Measurements from ENCODE around the gene PANK1. TPM values are rescaled to one million over a fixed set of nuclear protein-coding genes. Genes with fewer than 3 reads are reported as not detected.

Gene PANK1
- polyA plus RNA-seq, 1 donor = 48.2 TPM

DNA sequence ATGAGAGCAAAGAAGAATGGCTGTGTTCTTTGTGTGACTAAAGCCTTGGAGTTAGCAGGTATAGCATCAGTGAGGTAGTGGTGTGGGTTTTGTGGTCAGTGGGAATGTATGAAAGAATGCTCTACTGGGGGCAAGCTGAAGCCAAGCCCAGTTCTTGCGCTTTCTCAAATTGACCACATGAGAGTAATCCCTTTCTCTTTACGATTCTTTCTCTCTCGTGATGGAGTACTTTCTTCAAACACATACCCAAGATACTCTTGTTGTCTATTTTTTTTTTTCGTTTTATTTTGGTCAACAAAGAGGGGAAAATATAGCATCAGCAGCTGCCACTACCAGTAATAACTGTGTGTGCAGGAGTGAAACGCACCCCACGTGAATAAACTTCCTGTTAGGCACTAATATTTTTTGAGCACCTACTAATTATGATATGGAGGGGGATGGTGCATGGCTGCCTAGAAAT is 8.4 kb upstream of the PANK1 start:
- no peak for DNase-seq

DNA sequence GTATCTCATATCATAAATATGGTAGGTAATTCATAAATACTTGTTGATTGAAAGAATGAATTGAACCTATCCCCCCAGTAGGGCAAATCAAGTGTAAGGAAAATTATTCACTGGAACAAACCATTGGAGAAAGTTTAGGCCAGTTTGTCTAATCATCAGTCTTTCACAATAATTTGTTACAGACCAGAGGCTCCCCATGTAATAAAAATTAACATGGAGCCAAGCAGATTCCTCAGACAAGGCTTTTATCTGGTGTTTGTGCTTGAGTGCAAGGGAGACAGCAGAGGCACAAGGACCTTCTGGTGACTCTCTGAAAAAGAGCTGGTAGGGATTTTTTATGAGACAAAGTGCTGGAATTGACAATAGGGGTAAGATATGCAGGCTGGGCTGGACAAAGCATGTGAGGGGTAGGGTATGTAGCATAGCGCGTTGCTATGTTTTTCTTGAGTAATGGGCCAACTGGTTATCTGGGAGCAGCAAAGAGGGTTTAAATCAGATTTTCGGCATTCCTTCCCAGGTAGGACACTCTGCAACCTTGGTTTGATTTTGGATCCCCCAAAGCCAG is 7.8 kb upstream of the PANK1 start:
- no peak for DNase-seq

DNA sequence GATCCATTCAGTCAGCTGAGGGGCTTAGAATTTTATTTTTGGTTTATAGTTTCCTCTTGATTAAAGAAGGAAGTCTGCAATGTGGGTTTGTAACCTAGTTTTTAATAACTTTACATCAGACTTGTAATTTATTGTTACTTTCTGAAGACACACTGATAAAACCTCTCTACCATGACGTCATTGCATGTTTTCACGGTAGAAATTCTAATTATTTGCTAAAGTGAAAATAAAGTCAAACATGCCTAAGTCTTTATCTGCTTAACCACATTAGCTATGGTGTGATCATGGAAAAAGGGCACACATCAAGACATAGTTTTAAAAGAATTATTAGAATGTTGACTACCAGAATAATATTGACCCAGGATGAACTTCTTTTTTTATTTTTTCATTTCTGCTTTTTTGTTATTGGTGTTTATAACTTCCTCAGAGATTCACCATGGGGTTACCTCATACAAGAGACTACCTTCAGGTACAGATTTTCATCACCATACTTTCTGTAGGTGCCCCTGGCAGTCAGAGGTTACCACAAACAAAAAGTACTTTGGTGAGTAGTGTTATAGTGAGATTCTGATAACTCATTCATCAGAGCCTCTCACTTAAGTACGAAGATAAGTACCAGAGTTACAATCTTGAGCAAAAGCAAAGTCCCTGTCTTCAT is 7.0 kb upstream of the PANK1 start:
- no peak for DNase-seq

DNA sequence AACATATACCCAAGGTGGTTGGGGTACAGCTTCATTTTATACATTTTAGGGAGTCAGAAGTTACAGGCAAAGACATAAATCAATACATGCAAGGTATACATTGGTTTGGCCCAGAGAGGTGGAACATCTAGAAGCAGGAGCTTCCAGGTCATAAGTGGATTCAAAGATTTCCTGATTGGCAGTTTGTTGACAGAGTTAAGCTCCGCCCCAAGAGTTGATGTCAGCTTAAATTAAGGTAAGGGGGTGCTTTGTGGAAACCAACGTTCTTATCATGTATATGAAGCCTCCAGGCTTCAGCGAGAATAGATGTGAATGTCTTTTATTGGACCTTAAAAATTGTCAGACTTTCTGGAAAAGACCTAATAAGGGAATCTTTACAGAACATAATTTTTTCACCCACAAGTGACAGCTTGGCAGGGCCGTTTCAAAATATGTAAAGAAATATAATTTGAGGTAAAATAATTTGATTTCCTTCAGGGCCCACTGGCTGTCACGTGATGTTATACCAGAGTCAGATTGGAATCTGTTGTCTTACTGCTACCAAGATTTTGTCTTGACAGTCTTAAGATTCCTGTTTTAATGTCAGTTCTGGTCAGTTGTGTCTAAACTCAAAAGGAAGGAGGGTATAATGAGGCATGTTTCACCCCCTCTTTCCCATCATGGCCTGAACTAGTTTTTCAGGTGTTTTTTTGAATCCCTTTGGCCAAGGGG is 6.3 kb upstream of the PANK1 start:
- DNase-seq = no peak

DNA sequence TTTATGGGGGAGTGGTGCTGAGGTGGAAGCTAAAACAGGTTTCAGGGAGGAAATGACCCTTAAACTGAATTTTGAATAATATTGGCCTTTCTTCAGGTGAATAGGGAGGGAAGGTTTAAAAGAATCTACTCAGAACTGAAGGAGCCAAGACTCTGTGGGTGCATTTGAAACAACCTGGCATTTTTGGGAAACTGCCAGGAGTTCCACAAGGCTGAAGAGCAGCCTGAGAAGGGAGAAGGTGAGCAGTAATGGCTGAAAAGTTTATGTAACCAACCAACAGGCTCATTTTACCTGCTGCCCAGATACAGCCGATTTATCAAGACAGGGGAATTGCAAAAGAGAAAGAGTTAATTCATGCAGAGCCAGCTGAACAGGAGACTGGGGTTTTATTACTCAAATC is 4.0 kb upstream of the PANK1 start:
- DNase-seq = no peak

DNA sequence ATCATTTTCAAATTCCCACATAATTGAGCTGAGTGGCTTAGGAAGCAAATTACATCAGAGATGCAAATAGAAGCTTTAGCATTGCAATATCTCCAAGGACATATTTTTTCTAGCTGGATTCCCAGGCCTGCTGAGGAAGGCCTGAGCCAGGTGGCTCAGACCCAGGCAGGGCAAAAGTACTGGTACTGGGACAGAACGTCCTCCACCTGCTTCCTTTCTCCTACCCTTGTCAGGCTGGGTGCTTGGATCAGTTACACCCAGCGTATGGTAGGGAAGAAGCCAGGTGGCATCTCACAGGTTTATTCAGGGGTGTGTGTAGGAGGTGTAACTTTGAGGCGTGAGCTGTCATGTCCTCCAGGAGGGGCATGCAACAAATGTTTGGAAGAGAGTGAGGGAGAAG is 3.0 kb upstream of the PANK1 start:
- no peak for DNase-seq

DNA sequence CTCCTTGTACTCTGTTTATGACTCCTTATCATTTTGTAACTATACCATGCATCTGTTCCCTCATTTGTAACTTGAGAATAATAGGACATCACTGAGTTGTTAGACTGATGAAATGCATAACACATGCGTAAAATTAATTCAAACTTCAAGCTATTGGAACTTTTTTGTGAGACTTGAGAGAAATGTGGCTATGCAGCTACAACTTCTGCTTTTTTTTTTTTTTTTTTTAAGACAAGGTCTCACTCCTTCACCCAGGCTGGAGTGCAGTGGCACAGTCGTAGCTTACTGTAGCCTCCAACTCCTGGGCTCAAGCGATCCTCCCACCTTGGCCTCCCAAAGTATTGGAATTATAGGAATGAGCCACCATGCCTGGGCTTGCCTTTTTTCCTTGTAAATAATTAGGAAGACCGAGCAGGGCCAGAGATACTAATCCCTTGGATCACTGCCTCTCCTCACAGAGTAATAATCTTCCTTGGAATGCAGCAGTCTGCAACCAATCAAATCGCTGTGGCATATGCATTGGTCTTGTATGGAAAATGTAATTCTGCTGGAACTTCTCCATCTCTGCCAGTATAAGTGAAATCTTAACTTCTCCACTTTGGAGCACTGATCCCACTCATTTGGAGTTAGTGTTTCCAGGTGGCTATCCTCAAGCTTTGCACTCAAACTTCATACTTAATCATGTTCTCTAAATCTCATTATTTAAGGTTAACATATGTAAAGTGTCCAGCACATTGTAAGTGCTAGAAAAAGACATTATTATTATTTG is 2.0 kb upstream of the PANK1 start:
- DNase-seq = no peak

DNA sequence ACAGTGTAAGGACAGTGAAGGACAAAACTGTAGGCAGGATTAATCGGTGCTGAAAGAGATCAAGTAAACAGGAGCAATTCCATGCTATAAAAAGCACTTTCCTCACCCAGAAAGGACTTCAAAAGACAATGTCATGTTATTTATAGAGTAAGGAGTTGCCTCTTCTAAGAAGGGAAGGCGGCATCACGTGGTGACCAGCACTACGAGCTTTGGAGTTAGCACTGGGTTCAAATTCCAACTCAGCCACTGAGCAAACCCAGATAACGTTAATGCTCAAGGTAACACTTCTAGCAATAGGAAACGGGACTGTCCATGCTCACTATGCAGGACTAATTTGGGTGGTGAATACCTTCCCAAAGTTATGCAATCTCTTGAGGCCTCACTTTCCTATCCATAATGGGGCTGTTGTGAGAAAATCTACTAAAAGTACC is 715 bp upstream of the PANK1 start:
- DNase-seq = no peak

DNA sequence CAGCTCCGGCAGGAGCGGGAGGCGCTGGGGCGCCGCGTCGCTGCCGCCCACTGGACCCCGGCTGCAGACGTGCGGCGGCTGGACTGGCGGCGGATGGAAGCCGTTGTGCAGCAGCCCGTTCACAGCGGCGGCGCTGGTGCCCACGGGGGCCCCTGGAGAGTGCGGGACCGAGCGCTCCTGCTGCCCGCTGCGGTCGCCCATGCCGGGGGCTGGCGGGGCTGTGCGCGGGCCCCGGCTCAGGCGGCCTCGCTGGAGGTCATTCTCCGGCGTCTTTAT is 413 bp downstream of the PANK1 start:
- no peak for DNase-seq

DNA sequence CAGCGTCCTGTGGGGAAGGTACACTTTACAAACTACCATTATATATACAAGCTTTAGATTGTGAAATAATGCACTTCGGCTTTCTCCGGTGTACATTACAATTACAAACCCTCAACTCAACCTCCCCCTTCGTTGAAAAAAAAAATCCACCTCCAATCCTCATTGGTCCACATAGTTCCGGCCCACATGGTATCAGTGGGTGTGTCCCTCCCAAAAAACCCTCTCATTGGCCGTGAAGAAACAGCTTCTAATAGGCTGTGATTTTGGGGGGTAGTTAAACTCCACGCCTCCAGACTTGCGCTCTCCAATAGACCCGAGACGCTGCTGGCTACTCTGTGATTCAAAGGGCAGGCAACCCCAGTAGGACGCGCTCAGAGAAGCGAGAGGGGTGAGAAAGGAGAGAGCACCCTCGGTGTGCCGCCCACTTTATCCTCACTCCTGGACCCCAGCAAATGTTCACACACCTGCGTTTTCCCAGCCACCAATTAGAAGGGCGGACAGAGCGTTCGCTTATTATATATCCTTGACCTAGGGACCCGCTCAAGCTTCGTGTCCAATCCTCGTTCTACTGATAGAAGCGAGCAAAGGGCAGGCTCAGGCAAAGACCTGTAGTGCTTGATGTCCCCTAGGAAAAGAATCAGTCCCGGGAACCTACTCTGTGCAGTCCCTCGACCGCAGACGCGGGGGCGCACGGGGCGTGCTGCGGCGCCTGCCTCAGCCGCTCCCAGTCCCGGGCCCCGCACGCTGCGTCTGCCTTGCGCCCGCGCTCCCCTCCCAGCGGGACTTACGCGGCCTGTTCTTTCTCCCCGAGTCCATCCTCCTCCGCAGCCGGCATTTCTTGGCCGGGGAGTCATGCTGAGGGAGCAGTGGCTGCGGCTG is 991 bp downstream of the PANK1 start:
- DNase-seq = peak; percentile 95

DNA sequence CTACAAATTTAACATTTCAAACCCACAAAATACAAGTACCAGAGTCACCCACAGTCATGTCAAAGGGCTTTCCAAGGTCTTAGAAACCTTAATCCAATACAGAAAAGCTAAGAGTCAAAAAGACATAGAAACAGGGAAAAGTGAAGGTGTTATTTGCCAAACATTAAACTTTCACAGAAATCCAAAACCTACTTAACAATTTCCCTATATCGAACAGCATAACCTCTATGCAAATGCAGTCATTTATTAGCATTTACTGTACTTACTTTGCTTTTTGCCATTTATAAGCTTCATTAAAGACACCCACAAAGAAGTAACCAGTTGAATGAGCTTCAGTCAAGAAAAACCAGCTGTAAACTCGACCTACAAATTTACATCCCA is 1.6 kb downstream of the PANK1 start:
- no peak for DNase-seq

DNA sequence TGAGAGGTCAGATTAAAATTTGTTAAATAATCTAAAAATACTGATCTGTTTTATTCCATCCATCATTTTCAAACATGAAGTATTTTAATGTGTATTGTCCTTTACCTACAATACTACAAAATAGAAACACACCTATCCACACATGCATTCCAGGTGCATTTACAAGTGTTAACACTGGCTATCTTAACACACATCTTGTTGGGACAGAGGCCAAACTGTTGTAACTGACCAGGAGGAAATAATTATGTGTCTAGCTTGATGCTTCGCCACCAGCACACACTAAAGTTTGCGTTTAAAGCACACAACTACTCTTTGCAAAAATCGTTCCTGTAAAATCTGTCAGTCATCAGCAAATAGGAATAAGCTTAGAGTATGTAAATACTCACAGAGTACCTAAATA is 2.8 kb downstream of the PANK1 start:
- no peak for DNase-seq

DNA sequence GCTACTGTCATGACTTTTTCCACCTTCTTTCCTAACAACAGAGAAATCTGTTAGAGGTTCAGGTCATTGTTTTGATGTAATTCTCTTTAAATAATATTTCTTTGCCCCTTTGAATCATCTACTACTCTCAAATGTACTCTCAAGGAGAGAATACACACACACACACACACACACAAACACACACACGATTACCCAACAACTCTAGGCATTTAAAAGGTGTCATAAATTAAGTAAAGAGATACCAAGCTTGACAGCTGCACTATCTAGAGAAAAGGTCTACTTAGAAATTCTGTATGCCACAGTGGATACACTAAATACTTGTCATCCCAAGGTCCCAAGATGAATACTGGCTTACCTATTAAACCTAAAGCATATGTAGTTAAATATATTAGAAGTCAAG is 4.8 kb downstream of the PANK1 start:
- no peak for DNase-seq

DNA sequence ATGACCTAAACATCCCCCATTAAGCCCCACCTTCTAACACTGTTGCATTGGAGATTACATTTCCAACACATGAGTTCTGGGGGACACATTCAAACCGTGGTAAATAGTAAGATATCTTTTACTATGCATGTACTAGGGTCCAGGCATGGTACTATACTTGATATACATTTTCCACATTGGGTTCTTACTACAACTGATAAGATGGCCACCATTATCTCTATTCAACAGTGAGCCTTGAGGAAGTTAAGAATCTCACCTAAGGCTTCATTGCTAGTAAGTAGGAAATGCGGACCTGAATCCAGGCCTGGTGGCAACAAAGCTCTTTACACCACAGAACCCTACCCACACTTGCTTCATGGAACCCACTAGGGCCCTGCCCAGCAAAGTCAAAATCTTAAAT is 5.7 kb downstream of the PANK1 start:
- DNase-seq = no peak

DNA sequence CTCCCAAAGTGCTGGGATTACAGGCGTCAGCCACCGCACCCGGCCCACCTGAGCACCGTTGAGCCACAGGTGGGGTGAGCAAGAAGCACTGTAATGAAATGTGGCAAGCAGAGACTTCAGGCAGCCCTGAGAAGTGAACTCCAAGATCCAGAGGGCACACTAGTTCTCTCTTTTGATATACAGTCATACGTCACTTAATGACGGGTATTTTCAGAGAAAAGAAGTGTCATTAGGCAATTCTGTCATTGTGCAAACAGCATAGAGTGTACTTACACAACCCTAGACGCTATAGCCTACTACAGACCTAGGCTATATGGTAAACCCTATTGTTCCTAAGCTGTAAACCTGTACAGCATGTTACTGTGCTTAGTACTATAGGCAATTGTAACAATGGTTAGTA is 7.9 kb downstream of the PANK1 start:
- DNase-seq = no peak

DNA sequence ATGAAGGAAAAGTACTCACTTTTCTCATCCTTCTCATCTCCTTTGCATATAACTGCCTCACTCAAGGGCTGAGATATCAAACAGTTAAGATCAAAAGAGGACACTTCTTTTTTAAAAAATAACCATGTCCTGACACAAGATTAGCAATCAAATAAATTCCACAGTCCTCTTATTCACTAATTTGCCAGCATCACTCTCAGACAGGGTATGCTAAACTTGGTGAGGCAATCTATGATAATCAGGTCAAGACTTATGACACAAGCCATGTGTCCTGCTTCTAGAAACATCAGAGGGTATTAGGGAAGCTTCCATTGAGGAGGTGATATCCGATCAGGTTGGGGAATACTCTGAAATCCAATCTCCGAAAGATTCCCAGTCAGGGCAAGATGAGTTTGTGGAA is 10.4 kb downstream of the PANK1 start:
- no peak for DNase-seq

DNA sequence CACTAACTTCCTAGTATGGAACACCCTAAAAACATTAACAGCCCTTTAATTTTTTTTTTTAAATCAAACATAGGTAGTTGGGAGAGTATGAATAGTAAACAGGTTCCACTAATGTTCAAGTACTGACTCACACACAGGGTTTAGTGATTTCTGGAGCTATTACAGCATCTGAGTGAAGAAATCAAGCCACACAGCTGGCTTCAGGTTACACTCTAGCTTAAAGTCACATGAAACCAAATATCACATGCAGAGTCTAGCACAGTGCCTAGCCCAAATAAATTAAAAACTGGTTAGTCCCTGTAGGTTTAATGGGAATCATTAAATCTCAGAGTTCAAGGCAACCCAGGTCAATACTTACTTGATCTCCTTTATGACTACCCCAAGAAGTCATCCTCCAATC is 11.6 kb downstream of the PANK1 start:
- DNase-seq = no peak

DNA sequence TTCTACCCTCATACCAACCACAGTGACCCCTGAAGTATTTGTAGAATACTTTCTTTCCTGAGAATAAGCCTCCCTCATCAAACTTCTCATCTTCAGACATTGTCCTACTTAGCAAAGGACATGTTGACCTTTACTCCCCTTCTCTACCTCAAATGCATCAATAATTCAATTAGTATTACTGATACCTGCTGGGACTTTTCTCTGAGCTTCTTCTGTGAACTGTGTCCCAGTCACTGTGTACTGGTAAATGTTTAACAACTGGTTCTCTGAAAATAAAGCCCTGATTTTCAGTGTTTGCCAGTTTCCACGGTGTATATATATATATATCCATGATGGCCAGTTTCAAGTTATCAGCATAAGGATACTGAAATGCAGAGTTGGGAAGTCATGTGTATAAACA is 12.2 kb downstream of the PANK1 start:
- no peak for DNase-seq

DNA sequence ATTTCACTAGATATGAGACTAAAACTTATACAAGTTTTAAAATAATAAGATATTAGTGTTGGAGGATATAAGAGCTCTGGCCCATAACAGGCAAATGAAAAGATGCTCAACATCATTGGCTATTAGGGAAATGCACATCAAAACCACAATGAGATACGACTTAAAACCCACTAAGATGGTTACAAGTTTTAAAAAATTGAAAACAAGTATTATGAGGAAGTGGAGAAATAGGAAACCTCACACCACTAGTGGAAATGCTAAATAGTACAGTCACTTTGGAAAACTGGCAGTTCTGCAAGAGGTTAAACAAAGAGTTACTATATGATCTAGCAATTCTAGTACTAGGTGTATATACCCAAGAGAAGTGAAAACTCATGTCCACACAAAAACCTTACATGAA is 17.2 kb downstream of the PANK1 start:
- DNase-seq = no peak

DNA sequence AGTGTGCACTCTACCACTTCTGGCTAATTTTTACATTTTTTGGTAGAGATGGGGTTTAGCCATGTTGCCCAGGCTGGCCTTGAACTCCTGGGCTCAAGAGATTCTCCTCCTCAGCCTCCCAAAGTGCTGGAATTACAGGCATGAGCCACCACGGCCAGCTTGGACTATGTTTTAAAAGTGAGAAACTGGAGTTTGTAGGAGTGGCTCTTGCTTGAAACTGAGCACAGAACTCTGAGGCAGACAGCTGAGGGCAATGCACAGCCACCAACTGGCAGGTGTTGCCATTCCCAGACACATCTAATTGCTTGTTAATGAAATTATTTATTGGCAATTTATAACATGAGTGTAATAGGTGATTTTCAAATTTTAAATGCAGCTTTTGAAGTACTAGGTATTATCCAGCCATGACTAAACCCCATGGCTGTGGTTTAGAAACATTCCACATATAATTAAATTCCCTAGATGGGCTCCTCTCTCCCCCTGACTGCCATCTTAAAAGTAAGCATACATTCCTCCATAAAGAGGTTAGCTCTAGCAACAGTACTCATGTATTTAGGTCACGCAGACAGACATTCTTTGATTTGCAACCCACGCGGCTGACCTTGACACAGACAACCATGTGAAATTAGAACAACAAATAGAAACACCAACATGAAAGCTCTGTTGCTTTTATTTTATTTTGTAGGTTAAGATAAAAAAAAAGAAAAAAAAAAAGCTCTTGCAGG is 19.8 kb downstream of the PANK1 start:
- DNase-seq = peak; percentile 40

DNA sequence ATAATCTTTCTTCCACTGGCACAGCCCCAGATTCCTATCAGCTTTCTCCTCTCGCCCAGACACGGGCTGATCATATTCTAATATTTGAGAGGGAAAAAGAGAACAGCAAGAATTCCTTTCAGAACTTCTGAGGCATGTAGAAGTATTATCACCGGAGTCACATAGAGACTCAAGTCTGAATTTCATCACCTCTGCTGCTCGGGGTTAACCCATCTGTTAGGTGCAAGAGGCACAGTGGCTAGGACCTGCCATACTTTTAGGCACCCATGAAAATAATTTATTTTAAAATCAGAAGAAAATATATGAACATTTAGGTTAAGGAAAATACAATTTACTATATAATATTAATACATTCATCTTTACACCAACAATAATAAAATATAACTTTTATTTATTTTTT is 21.0 kb downstream of the PANK1 start:
- no peak for DNase-seq

DNA sequence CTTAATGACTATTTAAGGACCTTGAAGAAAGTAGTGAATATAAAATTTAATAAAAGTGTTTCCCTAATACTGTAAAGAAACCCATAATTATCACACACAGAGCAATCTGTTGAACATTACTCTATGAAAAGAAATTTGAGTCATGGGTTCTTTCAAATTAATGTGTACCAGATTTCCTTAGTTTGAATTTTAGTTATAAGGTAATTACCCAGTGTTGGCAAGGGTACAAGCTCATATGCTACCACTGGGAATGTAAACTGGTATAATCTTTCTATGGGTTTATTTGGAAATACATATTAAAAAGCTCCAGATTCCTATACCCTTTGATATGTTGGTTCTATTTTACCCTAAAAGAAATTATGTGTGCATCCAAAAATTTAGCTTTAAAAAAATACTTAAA is 22.9 kb downstream of the PANK1 start:
- no peak for DNase-seq
